CD4-positive, CD25-positive, alpha-beta regulatory T cell (primary cell): ENCODE measurements around the gene PTPRN2. TPM values are rescaled to one million over a fixed set of nuclear protein-coding genes. Genes with fewer than 3 reads are reported as not detected.

ENCODE experiments used
- ATAC-seq, 2 donors: fragments of 150-1000 bp; cut with Tn5 transposase; one replicate each; pipeline ENCODE4 v1.10.0; 2021; ENCODE audit warnings: low read depth in 2 of 2, moderate number of reproducible peaks in 2 of 2, moderate library complexity in 1 of 2
- DNase-seq, 3 donors: peaks; one replicate each; pipeline versions ENCODE4 v3.0.0 to v3.0.0-alpha.2; 2012 to 2022; ENCODE audit warnings: mixed read lengths in 1 of 3
- H3K27ac ChIP-seq: one replicate; pipeline ENCODE4 v1.7.0; 2013; ENCODE audit warnings: mild to moderate bottlenecking, low read length; ENCODE audit not compliant: insufficient read depth, poor library complexity, severe bottlenecking
- H3K27me3 ChIP-seq: one replicate; pipeline ENCODE4 v1.7.0; 2013; ENCODE audit warnings: low read length; ENCODE audit not compliant: control insufficient read depth, insufficient read depth
- H3K36me3 ChIP-seq: one replicate; pipeline ENCODE4 v1.7.0; 2013; ENCODE audit warnings: mild to moderate bottlenecking, low read length, moderate library complexity; ENCODE audit not compliant: control insufficient read depth, insufficient read depth
- H3K4me1 ChIP-seq: 2 replicates; pipeline ENCODE4 v1.7.0; 2013; ENCODE audit warnings: mild to moderate bottlenecking, low read length; ENCODE audit not compliant: insufficient read depth, control insufficient read depth, poor library complexity, severe bottlenecking
- H3K4me3 ChIP-seq: one replicate; pipeline ENCODE4 v1.7.0; 2013; ENCODE audit warnings: low read depth, mild to moderate bottlenecking, low read length, moderate library complexity
- H3K9me3 ChIP-seq, 2 experiments: 1 replicate in 1 of 2; 2 replicates in 1 of 2; pipeline ENCODE4 v1.7.0; 2013; ENCODE audit warnings: low read length in 2 of 2, mild to moderate bottlenecking in 1 of 2, moderate library complexity in 1 of 2; ENCODE audit not compliant: control insufficient read depth in 2 of 2
- H3K27ac Mint-ChIP-seq, 3 donors: one replicate each; pipeline ENCODE4 v1.8.0; 2020 to 2022; ENCODE audit warnings: mild to moderate bottlenecking in 3 of 3, mixed read lengths in 3 of 3, moderate library complexity in 2 of 3
- H3K27me3 Mint-ChIP-seq: one replicate; pipeline ENCODE4 v1.8.0; 2022; ENCODE audit warnings: mild to moderate bottlenecking, mixed read lengths
- H3K36me3 Mint-ChIP-seq: one replicate; pipeline ENCODE4 v1.8.0; 2020; ENCODE audit warnings: mixed read lengths
- H3K4me1 Mint-ChIP-seq, 4 donors: one replicate each; pipeline ENCODE4 v1.8.0; 2020 to 2022; ENCODE audit warnings: mixed read lengths in 4 of 4, mild to moderate bottlenecking in 1 of 4
- H3K4me3 Mint-ChIP-seq, 4 donors: one replicate each; pipeline ENCODE4 v1.8.0; 2020 to 2022; ENCODE audit warnings: mild to moderate bottlenecking in 4 of 4, mixed read lengths in 4 of 4, moderate library complexity in 3 of 4
- H3K9me3 Mint-ChIP-seq, 7 donors: one replicate each; pipeline ENCODE4 v1.8.0; 2020 to 2022; ENCODE audit warnings: mixed read lengths in 7 of 7, mild to moderate bottlenecking in 3 of 7, moderate library complexity in 2 of 7
- polyA plus RNA-seq, 4 donors: library from polyadenylated mRNA; unstranded; fragments of 300-500 nt; fragmentation: Illumina TruSeq; gene quantifications; one replicate each; pipeline ENCODE4 v1.2.3, GENCODE V29; 2021
- total RNA-seq: library from RNA; stranded (reverse); gene quantifications from one replicate; pipeline ENCODE4 v1.2.3, GENCODE V29; 2022

PTPRN2 gene
- total and polyA plus RNA-seq, 5 donors from 2014 or later: 1.6 to 4.7 (median 2.7) TPM

DNA sequence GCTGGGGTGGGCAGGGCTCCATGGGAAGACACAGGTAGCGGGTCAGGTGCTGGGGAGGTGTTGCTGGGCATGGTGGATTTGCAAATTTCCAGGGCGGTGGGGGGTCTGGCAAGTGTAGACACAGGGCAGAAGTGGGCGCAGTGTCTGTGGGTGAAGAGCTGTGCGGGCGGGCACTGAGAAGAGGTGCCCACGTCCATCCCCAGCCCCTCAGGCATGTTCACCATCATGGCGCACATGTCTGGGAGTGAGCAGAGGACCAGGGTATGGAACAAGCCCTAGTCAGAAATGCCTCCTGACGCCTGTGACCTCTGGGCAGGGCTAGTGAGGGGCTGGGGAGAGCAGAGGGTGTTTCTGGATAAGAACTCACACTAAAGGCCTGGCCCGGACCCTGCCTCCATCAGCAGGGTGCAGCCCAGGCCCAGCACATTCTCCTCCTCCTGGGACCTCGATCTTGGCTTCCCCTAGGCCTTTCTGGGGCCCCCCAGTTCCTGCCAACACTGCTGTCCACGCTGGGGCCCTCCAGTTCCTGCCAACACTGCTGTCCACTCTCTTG lies 612.9 kb downstream of the PTPRN2 start:
- Histone ChIP-seq H3K4me1 (no peaks in the 10 kb centered on the region), H3K27me3 (no peaks in the 10 kb centered on the region), H3K9me3 (peaks cover 15 to 27% of the 10 kb centered on the region in 2 experiments), H3K4me3 (no peak overlapping the region), H3K36me3 (no peaks in the 10 kb centered on the region), H3K27ac (no peak overlapping the region)
- ATAC-seq: no peak
- Mint-ChIP-seq H3K36me3 (peaks cover 3% of the 10 kb centered on the region), H3K9me3 (peaks cover 1 to 36% (median 10%) of the 10 kb centered on the region in 7 donors), H3K27ac (no peak overlapping the region), H3K4me1 (no peaks in the 10 kb centered on the region), H3K4me3 (peak overlapping the region in 1 of 4 donors; percentile 24), H3K27me3 (no peaks in the 10 kb centered on the region)
- no peak for DNase-seq

DNA sequence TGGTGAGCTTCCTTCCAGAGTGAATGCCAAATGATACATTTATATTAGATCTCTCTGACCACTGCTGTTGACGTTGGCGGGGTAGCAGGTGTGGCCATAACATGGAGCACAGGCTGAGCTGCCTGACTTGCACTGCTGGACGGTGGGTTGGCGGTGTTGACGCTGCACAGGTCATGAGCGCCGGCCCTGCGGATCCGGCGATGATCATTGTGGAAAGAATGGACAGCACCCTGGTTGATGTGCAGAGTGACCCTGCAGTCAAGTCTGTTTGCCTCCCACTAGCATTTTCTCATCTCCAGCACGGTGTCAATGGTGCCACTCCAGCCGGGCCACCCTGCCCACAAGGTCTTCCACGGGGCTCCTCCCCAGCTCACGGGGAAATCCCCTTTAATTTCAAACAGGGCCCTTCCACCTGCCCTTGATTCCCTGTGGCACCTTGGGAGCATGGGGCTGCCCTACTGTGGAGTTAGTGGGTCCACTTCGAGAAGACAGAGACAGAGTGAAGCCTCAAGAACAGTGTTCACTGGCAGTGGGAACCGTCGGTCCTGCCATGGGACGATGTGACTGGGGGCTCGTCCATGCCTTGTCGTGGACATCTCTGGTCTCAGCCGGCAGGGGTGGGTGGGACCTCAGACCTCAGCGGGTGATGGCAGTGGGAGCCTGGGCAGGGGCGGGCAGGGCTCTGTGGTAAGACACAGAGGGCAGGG lies 613.5 kb downstream of the PTPRN2 start:
- Histone ChIP-seq H3K4me1 (no peaks in the 10 kb centered on the region), H3K4me3 (no peak overlapping the region), H3K9me3 (peaks cover 18 to 34% of the 10 kb centered on the region in 2 experiments), H3K27ac (no peak overlapping the region), H3K36me3 (no peaks in the 10 kb centered on the region), H3K27me3 (no peaks in the 10 kb centered on the region)
- Mint-ChIP-seq H3K27ac (no peak overlapping the region), H3K9me3 (peaks cover 1 to 42% (median 10%) of the 10 kb centered on the region in 7 donors), H3K36me3 (peaks cover 3% of the 10 kb centered on the region), H3K4me1 (no peaks in the 10 kb centered on the region), H3K4me3 (no peak overlapping the region), H3K27me3 (no peaks in the 10 kb centered on the region)
- ATAC-seq (no peak), DNase-seq (no peak)

DNA sequence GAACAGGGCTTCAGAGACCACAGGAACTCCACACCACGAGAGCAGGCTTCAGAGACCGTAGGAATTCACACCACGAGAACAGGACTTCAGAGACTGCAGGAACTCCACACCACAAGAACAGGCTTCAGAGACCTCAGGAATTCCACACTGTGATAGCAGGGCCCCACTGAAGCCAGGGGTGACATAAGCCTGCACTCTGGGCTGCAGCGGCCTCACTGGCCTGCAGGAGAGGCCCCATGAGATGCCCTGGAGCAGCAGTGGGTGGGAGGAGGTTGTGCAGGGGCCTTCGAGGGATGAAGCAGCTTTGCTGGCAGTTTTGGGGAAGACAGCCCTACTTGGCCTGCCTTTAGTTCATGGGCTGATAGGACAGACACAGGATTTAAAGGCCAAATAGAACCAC lies 614.7 kb downstream of the PTPRN2 start:
- Mint-ChIP-seq H3K9me3 (peaks cover 1 to 54% (median 10%) of the 10 kb centered on the region in 7 donors), H3K27me3 (no peaks in the 10 kb centered on the region), H3K36me3 (peaks cover 3% of the 10 kb centered on the region), H3K4me1 (no peaks in the 10 kb centered on the region), H3K27ac (no peak overlapping the region), H3K4me3 (no peak overlapping the region)
- ATAC-seq (no peak), DNase-seq (no peak)
- H3K4me3 ChIP-seq: no peak overlapping the region
- no peaks in the 10 kb centered on the region for H3K4me1 ChIP-seq
- H3K27me3 ChIP-seq: no peaks in the 10 kb centered on the region
- H3K27ac ChIP-seq: no peak overlapping the region
- H3K36me3 ChIP-seq: no peaks in the 10 kb centered on the region
- peaks cover 18 to 43% of the 10 kb centered on the region in 2 experiments for H3K9me3 ChIP-seq

DNA sequence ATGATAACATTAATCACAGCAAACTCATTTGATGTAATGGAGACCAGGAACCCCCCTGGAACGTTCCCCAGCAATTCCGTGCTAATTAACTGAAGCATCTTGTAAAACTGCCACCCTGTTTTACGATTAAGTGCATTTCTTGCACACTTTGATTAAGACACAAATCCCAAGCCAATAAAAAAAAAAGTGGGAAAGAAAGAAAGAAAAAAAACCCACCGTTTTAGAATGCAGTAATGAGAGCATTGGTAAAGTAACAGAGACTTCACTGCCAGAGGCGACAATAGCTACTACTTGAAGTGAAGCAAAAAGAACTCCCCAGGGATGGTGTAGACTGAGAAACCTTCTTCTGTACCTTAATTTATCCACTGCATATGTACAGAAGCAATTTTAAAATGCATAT lies 616.1 kb downstream of the PTPRN2 start:
- Histone ChIP-seq H3K4me3 (no peak overlapping the region), H3K27me3 (no peaks in the 10 kb centered on the region), H3K27ac (no peak overlapping the region), H3K4me1 (no peaks in the 10 kb centered on the region), H3K36me3 (no peaks in the 10 kb centered on the region), H3K9me3 (peaks cover 18 to 43% of the 10 kb centered on the region in 2 experiments)
- DNase-seq: no peak
- Mint-ChIP-seq H3K4me3 (no peak overlapping the region), H3K36me3 (peaks cover 3% of the 10 kb centered on the region), H3K4me1 (no peaks in the 10 kb centered on the region), H3K27me3 (no peaks in the 10 kb centered on the region), H3K9me3 (peaks cover 1 to 57% (median 10%) of the 10 kb centered on the region in 7 donors), H3K27ac (no peak overlapping the region)
- no peak for ATAC-seq

DNA sequence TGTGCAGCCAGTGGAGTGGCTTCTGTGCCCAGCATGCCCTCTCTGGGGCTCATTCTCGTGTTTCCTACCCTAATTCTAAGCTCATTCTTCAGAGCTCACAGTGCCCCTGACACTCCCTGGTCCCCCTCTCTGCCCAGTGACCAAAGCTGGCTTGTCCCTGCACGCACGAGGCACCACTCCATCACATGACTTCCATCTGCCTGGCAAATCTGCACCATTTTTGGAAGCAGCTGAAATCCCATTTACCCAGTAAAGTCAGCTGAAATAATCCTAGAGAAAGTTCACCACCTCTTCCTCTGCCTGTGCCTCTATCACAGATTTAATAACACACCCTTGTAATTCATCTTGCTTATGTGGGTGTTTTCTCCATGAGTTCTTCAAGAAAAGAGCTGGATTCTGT lies 616.9 kb downstream of the PTPRN2 start:
- peaks cover 18 to 43% of the 10 kb centered on the region in 2 experiments for H3K9me3 ChIP-seq

DNA sequence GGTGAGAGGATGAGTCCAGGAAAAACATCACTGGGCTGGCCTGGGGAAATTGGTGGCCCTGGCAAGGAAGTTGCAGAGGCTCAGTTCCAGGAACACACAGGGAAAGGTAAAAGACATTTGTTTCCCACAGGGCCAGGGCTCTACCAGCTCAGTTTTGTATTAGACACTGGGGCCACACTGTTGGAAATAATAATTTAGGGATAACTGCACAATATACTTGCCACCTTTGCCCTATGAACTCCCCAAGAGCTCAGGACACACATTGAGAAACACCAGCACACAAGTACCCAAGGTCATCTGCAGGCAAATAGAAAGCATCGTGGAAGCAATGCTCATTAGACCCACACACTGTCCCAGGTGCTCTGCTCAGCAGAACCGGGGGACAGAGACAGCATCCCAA lies 617.6 kb downstream of the PTPRN2 start:
- Mint-ChIP-seq H3K9me3 (peaks cover 1 to 49% (median 8%) of the 10 kb centered on the region in 7 donors), H3K27me3 (no peaks in the 10 kb centered on the region), H3K4me3 (no peak overlapping the region), H3K27ac (no peak overlapping the region), H3K36me3 (peaks cover 3% of the 10 kb centered on the region), H3K4me1 (no peaks in the 10 kb centered on the region)
- H3K9me3 ChIP-seq: peaks cover 18 to 43% of the 10 kb centered on the region in 2 experiments
- H3K36me3 ChIP-seq: no peaks in the 10 kb centered on the region
- H3K27me3 ChIP-seq: no peaks in the 10 kb centered on the region
- DNase-seq: no peak
- H3K4me1 ChIP-seq: no peaks in the 10 kb centered on the region
- H3K27ac ChIP-seq: no peak overlapping the region
- no peak for ATAC-seq
- H3K4me3 ChIP-seq: no peak overlapping the region

More for the DNA sequence above, 616.9 kb downstream of the PTPRN2 start:
- Mint-ChIP-seq H3K27ac (no peak overlapping the region), H3K36me3 (peaks cover 3% of the 10 kb centered on the region), H3K9me3 (peaks cover 1 to 57% (median 10%) of the 10 kb centered on the region in 7 donors), H3K4me3 (no peak overlapping the region), H3K27me3 (no peaks in the 10 kb centered on the region), H3K4me1 (no peaks in the 10 kb centered on the region)
- H3K27me3 ChIP-seq: no peaks in the 10 kb centered on the region
- H3K36me3 ChIP-seq: no peaks in the 10 kb centered on the region
- H3K4me1 ChIP-seq: no peaks in the 10 kb centered on the region
- no peak overlapping the region for H3K27ac ChIP-seq
- H3K4me3 ChIP-seq: no peak overlapping the region
- ATAC-seq (no peak), DNase-seq (no peak)

DNA sequence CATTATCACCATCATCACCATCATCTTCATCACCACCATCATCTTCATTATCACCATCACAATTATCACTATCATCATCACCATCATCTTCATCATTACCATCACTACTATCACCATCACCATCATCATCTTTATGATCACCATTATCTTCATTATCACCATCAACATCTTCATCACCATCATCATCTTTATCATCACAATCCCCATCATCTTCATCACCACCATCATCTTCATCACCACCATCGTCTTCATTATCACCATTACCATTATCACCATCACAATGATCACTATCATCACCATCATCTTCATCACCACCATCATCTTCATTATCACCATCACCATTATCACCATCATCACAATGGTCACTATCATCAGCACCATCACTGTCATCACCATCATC lies 621.1 kb downstream of the PTPRN2 start:
- no peak for ATAC-seq
- Histone ChIP-seq H3K36me3 (no peaks in the 10 kb centered on the region), H3K4me3 (no peak overlapping the region), H3K27ac (no peak overlapping the region), H3K9me3 (peaks cover 11 to 24% of the 10 kb centered on the region in 2 experiments), H3K4me1 (no peaks in the 10 kb centered on the region), H3K27me3 (no peaks in the 10 kb centered on the region)
- no peaks in the 10 kb centered on the region for H3K27me3 Mint-ChIP-seq
- no peak overlapping the region for H3K27ac Mint-ChIP-seq
- no peak overlapping the region for H3K4me3 Mint-ChIP-seq
- H3K4me1 Mint-ChIP-seq: no peaks in the 10 kb centered on the region
- no peak for DNase-seq
- peaks cover 0 to 34% (median 7%) of the 10 kb centered on the region in 7 donors for H3K9me3 Mint-ChIP-seq
- H3K36me3 Mint-ChIP-seq: peaks cover 3% of the 10 kb centered on the region

DNA sequence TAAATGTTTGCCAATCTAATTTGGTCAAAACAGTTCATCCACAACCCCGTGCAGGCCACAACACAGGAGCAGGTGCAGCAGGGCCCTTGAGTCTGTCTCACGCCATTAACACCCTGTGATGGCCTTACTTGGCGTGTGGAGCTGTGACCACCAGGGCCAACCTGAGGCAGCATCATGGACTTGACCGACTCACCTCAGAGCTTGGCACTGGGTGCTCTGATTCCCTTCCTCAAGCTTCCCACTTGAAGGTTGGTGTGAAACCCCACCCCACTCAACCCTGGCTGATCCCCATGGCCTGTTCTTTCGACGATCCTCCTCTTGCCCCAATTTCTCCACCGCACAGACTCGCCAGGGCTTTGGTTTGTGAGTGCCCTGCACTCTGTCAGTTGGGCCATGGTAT lies 623.1 kb downstream of the PTPRN2 start:
- H3K4me1 ChIP-seq: no peaks in the 10 kb centered on the region
- no peaks in the 10 kb centered on the region for H3K36me3 Mint-ChIP-seq

More for the DNA sequence above, 623.1 kb downstream of the PTPRN2 start:
- no peaks in the 10 kb centered on the region for H3K27me3 ChIP-seq
- no peaks in the 10 kb centered on the region for H3K4me1 Mint-ChIP-seq
- H3K9me3 Mint-ChIP-seq: peaks cover 0 to 19% (median 2%) of the 10 kb centered on the region in 7 donors
- peaks cover under 1 to 13% of the 10 kb centered on the region in 2 experiments for H3K9me3 ChIP-seq
- ATAC-seq: no peak
- no peak overlapping the region for H3K4me3 ChIP-seq
- no peaks in the 10 kb centered on the region for H3K36me3 ChIP-seq
- no peak overlapping the region for H3K27ac Mint-ChIP-seq
- H3K27me3 Mint-ChIP-seq: peaks cover 8% of the 10 kb centered on the region
- no peak overlapping the region for H3K27ac ChIP-seq
- DNase-seq: no peak
- H3K4me3 Mint-ChIP-seq: no peak overlapping the region
